Midbrain (tissue), 1 donor: ENCODE data around the gene CSNK1A1.
"Not testable (repeated sequence)": the region's sequence is repeated elsewhere in the genome, so short reads cannot be mapped to it uniquely, and the experiment has no call there.

Experiments used
- DNase-seq: peaks from one replicate; lab custom pipeline; 2025; lab: John Stamatoyannopoulos, UW

Gene CSNK1A1

GRCh38 chr5:149551227-149552037 lies at the start of gene CSNK1A1:
TSS of gene CSNK1A1 (minus strand) at chr5:149551439. CDS start at chr5:149550964, 475 bp downstream.
- peak; percentile 99 for DNase-seq

GRCh38 chr5:149600932-149601331 lies 49.7 kb upstream of the CSNK1A1 start:
- no peak for DNase-seq

- no peak for DNase-seq
Measured at GRCh38 chr5:149599375-149599774, 48.1 kb upstream of the CSNK1A1 start.

- DNase-seq: no peak
Measured at GRCh38 chr5:149598966-149599365, 47.7 kb upstream of the CSNK1A1 start.

- not testable (repeated sequence) for DNase-seq
Measured at GRCh38 chr5:149598234-149598633, 47.0 kb upstream of the CSNK1A1 start.

GRCh38 chr5:149597618-149598017 lies 46.4 kb upstream of the CSNK1A1 start:
- no peak for DNase-seq

- DNase-seq: no peak
Measured at GRCh38 chr5:149596712-149597111, 45.5 kb upstream of the CSNK1A1 start.

GRCh38 chr5:149595105-149595504 lies 43.9 kb upstream of the CSNK1A1 start:
- not testable (repeated sequence) for DNase-seq

- no peak for DNase-seq
Measured at GRCh38 chr5:149594206-149594895, 43.1 kb upstream of the CSNK1A1 start.

GRCh38 chr5:149593370-149593769 lies 42.1 kb upstream of the CSNK1A1 start:
- DNase-seq: no peak

- no peak for DNase-seq
Measured at GRCh38 chr5:149588936-149589335, 37.7 kb upstream of the CSNK1A1 start.

- no peak for DNase-seq
Measured at GRCh38 chr5:149586708-149587318, 35.6 kb upstream of the CSNK1A1 start.

GRCh38 chr5:149585910-149586309 lies 34.7 kb upstream of the CSNK1A1 start:
- no peak for DNase-seq

GRCh38 chr5:149584121-149584520 lies 32.9 kb upstream of the CSNK1A1 start:
- peak; percentile 21 for DNase-seq

GRCh38 chr5:149583394-149583793 lies 32.2 kb upstream of the CSNK1A1 start:
- peak; percentile 68 for DNase-seq

GRCh38 chr5:149581931-149582768 lies 30.9 kb upstream of the CSNK1A1 start:
- peak; percentile 36 for DNase-seq

- peak; percentile 86 for DNase-seq
Measured at GRCh38 chr5:149581192-149581861, 30.1 kb upstream of the CSNK1A1 start, which contains the start of gene ARHGEF37. TSS of gene ARHGEF37 (plus strand) at chr5:149581498. CDS start at chr5:149597770, 16,272 bp downstream.

GRCh38 chr5:149580808-149581191 lies 29.6 kb upstream of the CSNK1A1 start:
- DNase-seq: peak; percentile 66

- no peak for DNase-seq
Measured at GRCh38 chr5:149578896-149579295, 27.7 kb upstream of the CSNK1A1 start.

GRCh38 chr5:149576021-149576420 lies 24.8 kb upstream of the CSNK1A1 start:
- DNase-seq: no peak

GRCh38 chr5:149575131-149575530 lies 23.9 kb upstream of the CSNK1A1 start:
- no peak for DNase-seq
